K562 (cell line): ENCODE data around the gene CDC37. TPM values are rescaled to one million over a fixed set of nuclear protein-coding genes. Genes with fewer than 3 reads are reported as not detected.
A peak's percentile ranks its signal among the peaks of the same experiment; 100 is the strongest.

Source experiments
- BRD9 ChIP-seq: fragments of 450-650 bp; IDR thresholded peaks from 2 replicates; pipeline ENCODE4 v1.6.1; 2018; ENCODE audit warnings: low read depth; ENCODE audit not compliant: partially characterized antibody
- ETV5 ChIP-seq: sonication (generic); formaldehyde crosslinking; IDR thresholded peaks from 2 replicates; pipeline ENCODE4 v1.4.0; 2020; ENCODE audit warnings: low read depth, mild to moderate bottlenecking, missing genetic modification reagents
- NEUROD1 ChIP-seq: fragments of 150-350 bp; IDR thresholded peaks from 2 replicates; pipeline ENCODE4 v1.6.1; 2014; ENCODE audit warnings: borderline replicate concordance, low read length, low read depth; ENCODE audit not compliant: partially characterized antibody
- NFXL1 ChIP-seq: fragments of 450-650 bp; formaldehyde crosslinking; IDR thresholded peaks from 2 replicates; pipeline ENCODE4 v1.4.0; 2021; ENCODE audit warnings: mild to moderate bottlenecking
- PHF8 ChIP-seq: fragments of 200-600 bp; sonication (generic); IDR thresholded peaks from 2 replicates; pipeline ENCODE4 v1.6.1; 2012; ENCODE audit warnings: mixed run types, mild to moderate bottlenecking, inconsistent platforms, low read length, moderate library complexity, borderline replicate concordance
- POLR3A ChIP-seq: IDR thresholded peaks from 2 replicates; pipeline ENCODE4 v1.6.1; 2011; ENCODE audit warnings: borderline replicate concordance, mild to moderate bottlenecking, moderate library complexity; ENCODE audit not compliant: insufficient read length, insufficient read depth; ENCODE audit errors: extremely low read depth
- RCOR1 ChIP-seq, 2 experiments: IDR thresholded peaks; 2 replicates each; pipeline ENCODE4 v1.6.1; 2012; ENCODE audit warnings: low read depth in 2 of 2, low read length in 2 of 2, borderline replicate concordance in 1 of 2, improper control_type of control experiment in 1 of 2
- ZNF354B ChIP-seq: fragments of 250-450 bp; sonication (Bioruptor Pico); IDR thresholded peaks from 2 replicates; pipeline ENCODE4 v1.4.0; 2020
- ZNF445 ChIP-seq: fragments of 250-450 bp; sonication (Bioruptor Pico); IDR thresholded peaks from 2 replicates; pipeline ENCODE4 v1.4.0; 2020; ENCODE audit warnings: low read depth, mild to moderate bottlenecking, moderate library complexity
- polyA plus RNA-seq, 8 experiments: library from polyadenylated mRNA; depleted of rRNA in 4 of 8; stranded (reverse) in 5 of 8; unstranded in 3 of 8; fragments of >200 nt; fragmentation: Nextera tagmentation in 2 of 8; fragmentation: Illumina TruSeq in 1 of 8; extraction: Ambion mirVana in 2 of 8; extraction: Trizol in 1 of 8; gene quantifications; 2 replicates each; pipeline versions ENCODE4 v1.2.1 to v1.2.3, GENCODE V29; 2011 to 2014; ENCODE audit warnings: inconsistent platforms in 1 of 8, missing spikeins in 1 of 8
- total RNA-seq, 7 experiments: library from RNA; depleted of rRNA in 6 of 7; stranded (reverse); fragments of >200 nt in 6 of 7; fragmentation: Illumina TruSeq in 2 of 7; extraction: Trizol in 2 of 7; gene quantifications; 2 replicates each; pipeline versions ENCODE4 v1.2.1 to v1.2.3, GENCODE V29; 2011 to 2021; ENCODE audit warnings: low replicate concordance in 1 of 7
- TF ChIP-seq, protein P1 (sequence below), 3 experiments: fragments of 200-800 bp in 1 of 3; fragments of 250-450 bp in 1 of 3; fragments of 450-650 bp in 1 of 3; sonication (Bioruptor Pico) in 1 of 3; sonication (Bioruptor generic) in 1 of 3; formaldehyde crosslinking in 1 of 3; IDR thresholded peaks; 2 replicates each; pipeline versions ENCODE4 v1.6.1 to v1.8.0; 2016 to 2022; ENCODE audit warnings: mild to moderate bottlenecking in 2 of 3, missing genetic modification characterization in 2 of 3, missing compliant biosample characterization in 1 of 3, moderate library complexity in 1 of 3
- TF ChIP-seq, protein P2 (sequence below): fragments of 450-650 bp; IDR thresholded peaks from 2 replicates; pipeline ENCODE4 v1.6.1; 2016; ENCODE audit warnings: mild to moderate bottlenecking, moderate library complexity

Gene CDC37
- total and polyA plus RNA-seq, 9 of the 15 experiments (the other 6 are each of a cell fraction or from before 2014, with no cell fraction given), result 6.6 to 538 (median 227) TPM

DNA sequence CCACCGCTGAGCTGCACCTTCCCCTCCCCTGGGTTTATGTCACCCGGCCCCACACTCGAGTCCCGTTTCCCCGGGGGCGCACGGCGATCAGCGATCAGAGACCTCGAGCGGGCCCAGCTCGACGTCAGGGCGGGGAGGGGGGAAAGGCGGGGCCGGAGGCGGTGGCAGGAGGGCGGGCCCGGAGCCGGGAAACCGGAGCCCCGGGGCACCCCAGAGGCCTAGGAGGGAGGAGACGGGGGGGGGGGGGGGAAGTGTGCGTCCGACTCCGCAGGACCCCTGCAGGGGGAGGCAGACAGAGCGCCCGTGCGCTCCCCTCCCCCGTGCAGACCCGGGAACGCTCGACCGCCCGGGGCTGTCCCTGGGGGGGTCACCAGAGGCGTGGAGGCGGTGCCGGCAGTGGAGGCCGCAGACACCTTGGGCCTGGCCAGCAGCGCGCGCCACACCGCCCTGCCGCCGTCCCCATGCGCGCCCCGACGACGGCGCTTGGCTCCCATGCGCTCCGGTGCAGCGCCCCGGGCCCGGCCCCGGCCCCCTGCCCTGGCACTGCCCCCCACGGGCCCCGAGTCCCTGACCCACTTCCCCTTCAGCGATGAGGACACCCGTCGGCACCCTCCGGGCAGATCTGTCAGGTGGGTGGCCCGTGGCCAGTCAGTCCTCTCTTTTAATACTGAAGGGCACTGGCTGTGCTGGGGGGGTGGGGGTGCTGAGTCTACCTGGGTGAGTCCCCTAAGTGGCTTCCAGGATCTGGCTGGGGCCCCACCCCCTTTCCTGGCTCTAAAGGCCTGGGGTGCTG, 28.8 kb upstream of the CDC37 start (continued):
- TF ChIP-seq ETV5 (no peak), NFXL1 (CRISPR knock-in tag) (no peak), ZNF354B (no peak), POLR3A (no peak), BRD9 (no peak), NEUROD1 (no peak), RCOR1 (IDR thresholded peaks at IDR 0.05; ENCODE audit: borderline replicate concordance in 1 of 2, low read depth in 2 of 2, low read length in 2 of 2) (peak in 1 of 2 experiments; percentile 12; a peak in 1 of 4 replicates), ZNF445 (CRISPR knock-in tag) (no peak), PHF8 (peak; percentile 61; the same call in 1 of the 2 replicates)
- TF ChIP-seq, protein P1, sequence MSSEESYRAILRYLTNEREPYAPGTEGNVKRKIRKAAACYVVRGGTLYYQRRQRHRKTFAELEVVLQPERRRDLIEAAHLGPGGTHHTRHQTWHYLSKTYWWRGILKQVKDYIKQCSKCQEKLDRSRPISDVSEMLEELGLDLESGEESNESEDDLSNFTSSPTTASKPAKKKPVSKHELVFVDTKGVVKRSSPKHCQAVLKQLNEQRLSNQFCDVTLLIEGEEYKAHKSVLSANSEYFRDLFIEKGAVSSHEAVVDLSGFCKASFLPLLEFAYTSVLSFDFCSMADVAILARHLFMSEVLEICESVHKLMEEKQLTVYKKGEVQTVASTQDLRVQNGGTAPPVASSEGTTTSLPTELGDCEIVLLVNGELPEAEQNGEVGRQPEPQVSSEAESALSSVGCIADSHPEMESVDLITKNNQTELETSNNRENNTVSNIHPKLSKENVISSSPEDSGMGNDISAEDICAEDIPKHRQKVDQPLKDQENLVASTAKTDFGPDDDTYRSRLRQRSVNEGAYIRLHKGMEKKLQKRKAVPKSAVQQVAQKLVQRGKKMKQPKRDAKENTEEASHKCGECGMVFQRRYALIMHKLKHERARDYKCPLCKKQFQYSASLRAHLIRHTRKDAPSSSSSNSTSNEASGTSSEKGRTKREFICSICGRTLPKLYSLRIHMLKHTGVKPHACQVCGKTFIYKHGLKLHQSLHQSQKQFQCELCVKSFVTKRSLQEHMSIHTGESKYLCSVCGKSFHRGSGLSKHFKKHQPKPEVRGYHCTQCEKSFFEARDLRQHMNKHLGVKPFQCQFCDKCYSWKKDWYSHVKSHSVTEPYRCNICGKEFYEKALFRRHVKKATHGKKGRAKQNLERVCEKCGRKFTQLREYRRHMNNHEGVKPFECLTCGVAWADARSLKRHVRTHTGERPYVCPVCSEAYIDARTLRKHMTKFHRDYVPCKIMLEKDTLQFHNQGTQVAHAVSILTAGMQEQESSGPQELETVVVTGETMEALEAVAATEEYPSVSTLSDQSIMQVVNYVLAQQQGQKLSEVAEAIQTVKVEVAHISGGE (CRISPR knock-in tag; IDR thresholded peaks at IDR 0.05), result peak in 1 of 3 experiments; percentile 27; a peak in 1 of 6 replicates
- TF ChIP-seq, protein P2, sequence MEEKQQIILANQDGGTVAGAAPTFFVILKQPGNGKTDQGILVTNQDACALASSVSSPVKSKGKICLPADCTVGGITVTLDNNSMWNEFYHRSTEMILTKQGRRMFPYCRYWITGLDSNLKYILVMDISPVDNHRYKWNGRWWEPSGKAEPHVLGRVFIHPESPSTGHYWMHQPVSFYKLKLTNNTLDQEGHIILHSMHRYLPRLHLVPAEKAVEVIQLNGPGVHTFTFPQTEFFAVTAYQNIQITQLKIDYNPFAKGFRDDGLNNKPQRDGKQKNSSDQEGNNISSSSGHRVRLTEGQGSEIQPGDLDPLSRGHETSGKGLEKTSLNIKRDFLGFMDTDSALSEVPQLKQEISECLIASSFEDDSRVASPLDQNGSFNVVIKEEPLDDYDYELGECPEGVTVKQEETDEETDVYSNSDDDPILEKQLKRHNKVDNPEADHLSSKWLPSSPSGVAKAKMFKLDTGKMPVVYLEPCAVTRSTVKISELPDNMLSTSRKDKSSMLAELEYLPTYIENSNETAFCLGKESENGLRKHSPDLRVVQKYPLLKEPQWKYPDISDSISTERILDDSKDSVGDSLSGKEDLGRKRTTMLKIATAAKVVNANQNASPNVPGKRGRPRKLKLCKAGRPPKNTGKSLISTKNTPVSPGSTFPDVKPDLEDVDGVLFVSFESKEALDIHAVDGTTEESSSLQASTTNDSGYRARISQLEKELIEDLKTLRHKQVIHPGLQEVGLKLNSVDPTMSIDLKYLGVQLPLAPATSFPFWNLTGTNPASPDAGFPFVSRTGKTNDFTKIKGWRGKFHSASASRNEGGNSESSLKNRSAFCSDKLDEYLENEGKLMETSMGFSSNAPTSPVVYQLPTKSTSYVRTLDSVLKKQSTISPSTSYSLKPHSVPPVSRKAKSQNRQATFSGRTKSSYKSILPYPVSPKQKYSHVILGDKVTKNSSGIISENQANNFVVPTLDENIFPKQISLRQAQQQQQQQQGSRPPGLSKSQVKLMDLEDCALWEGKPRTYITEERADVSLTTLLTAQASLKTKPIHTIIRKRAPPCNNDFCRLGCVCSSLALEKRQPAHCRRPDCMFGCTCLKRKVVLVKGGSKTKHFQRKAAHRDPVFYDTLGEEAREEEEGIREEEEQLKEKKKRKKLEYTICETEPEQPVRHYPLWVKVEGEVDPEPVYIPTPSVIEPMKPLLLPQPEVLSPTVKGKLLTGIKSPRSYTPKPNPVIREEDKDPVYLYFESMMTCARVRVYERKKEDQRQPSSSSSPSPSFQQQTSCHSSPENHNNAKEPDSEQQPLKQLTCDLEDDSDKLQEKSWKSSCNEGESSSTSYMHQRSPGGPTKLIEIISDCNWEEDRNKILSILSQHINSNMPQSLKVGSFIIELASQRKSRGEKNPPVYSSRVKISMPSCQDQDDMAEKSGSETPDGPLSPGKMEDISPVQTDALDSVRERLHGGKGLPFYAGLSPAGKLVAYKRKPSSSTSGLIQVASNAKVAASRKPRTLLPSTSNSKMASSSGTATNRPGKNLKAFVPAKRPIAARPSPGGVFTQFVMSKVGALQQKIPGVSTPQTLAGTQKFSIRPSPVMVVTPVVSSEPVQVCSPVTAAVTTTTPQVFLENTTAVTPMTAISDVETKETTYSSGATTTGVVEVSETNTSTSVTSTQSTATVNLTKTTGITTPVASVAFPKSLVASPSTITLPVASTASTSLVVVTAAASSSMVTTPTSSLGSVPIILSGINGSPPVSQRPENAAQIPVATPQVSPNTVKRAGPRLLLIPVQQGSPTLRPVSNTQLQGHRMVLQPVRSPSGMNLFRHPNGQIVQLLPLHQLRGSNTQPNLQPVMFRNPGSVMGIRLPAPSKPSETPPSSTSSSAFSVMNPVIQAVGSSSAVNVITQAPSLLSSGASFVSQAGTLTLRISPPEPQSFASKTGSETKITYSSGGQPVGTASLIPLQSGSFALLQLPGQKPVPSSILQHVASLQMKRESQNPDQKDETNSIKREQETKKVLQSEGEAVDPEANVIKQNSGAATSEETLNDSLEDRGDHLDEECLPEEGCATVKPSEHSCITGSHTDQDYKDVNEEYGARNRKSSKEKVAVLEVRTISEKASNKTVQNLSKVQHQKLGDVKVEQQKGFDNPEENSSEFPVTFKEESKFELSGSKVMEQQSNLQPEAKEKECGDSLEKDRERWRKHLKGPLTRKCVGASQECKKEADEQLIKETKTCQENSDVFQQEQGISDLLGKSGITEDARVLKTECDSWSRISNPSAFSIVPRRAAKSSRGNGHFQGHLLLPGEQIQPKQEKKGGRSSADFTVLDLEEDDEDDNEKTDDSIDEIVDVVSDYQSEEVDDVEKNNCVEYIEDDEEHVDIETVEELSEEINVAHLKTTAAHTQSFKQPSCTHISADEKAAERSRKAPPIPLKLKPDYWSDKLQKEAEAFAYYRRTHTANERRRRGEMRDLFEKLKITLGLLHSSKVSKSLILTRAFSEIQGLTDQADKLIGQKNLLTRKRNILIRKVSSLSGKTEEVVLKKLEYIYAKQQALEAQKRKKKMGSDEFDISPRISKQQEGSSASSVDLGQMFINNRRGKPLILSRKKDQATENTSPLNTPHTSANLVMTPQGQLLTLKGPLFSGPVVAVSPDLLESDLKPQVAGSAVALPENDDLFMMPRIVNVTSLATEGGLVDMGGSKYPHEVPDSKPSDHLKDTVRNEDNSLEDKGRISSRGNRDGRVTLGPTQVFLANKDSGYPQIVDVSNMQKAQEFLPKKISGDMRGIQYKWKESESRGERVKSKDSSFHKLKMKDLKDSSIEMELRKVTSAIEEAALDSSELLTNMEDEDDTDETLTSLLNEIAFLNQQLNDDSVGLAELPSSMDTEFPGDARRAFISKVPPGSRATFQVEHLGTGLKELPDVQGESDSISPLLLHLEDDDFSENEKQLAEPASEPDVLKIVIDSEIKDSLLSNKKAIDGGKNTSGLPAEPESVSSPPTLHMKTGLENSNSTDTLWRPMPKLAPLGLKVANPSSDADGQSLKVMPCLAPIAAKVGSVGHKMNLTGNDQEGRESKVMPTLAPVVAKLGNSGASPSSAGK, result peak; percentile 48
